BE2C (cell line): ENCODE measurements around the gene EPS8L2.
"Not testable (repeated sequence)": the region's sequence is repeated elsewhere in the genome, so short reads cannot be mapped to it uniquely, and the experiment has no call there.

Source experiments
- DNase-seq: peaks from one replicate; pipeline ENCODE4 v3.0.0-alpha.2; 2020
- H3K27me3 ChIP-seq: fragments of 250-450 bp; sonication (Bioruptor Pico); 2 replicates; pipeline ENCODE4 v1.5.1; 2020; ENCODE audit warnings: mild to moderate bottlenecking
- H3K36me3 ChIP-seq: fragments of 250-450 bp; sonication (Bioruptor Pico); 2 replicates; pipeline ENCODE4 v1.5.1; 2020; ENCODE audit warnings: mild to moderate bottlenecking
- H3K4me1 ChIP-seq: fragments of 250-450 bp; sonication (Bioruptor Pico); 2 replicates; pipeline ENCODE4 v1.5.1; 2020
- H3K4me3 ChIP-seq: 2 replicates; pipeline ENCODE4 v1.5.1; 2011; ENCODE audit warnings: low read depth, low read length
- H3K9me3 ChIP-seq: fragments of 250-450 bp; sonication (Bioruptor Pico); 2 replicates; pipeline ENCODE4 v1.5.1; 2020
- TF ChIP-seq, protein P1 (sequence below): IDR thresholded peaks from 2 replicates; pipeline ENCODE4 v1.5.1; 2012; ENCODE audit warnings: mild to moderate bottlenecking, low read depth, low read length

EPS8L2 gene

DNA sequence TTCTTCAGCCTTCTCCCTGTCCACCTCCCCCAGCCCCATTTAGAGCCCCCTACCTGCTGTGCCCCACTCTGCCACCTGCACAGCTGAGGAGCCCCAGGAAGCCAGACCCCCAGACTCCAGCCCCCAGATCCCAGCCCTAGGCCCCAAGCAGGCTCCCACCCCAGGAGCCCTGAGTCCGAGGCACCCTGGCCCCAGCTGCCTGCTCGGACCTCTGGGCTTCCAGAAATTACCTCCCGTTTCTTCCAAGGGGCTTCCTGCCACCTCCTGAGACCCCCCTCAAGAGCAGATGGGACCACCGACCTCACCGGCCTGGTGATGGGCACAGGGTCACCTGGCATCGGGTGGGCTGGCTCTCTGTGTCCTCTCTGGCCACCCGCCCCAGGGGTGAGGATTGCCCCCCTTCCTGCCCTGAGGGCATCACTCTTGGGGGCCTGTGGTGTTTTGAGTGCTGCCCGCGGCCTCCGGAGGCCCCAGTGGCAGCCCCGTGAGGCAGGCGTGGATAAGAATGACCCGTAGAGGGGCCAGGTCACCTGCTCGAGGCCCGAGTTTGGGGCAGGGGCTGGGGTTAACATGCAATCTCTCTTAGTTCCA lies 23.0 kb downstream of the EPS8L2 start:
- no peaks in the 10 kb centered on the region for H3K4me1 ChIP-seq
- no peaks in the 10 kb centered on the region for H3K36me3 ChIP-seq
- H3K27me3 ChIP-seq = peaks cover 17% of the 10 kb centered on the region
- TF ChIP-seq, protein P1, sequence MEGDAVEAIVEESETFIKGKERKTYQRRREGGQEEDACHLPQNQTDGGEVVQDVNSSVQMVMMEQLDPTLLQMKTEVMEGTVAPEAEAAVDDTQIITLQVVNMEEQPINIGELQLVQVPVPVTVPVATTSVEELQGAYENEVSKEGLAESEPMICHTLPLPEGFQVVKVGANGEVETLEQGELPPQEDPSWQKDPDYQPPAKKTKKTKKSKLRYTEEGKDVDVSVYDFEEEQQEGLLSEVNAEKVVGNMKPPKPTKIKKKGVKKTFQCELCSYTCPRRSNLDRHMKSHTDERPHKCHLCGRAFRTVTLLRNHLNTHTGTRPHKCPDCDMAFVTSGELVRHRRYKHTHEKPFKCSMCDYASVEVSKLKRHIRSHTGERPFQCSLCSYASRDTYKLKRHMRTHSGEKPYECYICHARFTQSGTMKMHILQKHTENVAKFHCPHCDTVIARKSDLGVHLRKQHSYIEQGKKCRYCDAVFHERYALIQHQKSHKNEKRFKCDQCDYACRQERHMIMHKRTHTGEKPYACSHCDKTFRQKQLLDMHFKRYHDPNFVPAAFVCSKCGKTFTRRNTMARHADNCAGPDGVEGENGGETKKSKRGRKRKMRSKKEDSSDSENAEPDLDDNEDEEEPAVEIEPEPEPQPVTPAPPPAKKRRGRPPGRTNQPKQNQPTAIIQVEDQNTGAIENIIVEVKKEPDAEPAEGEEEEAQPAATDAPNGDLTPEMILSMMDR = no peak
- DNase-seq = no peak
- H3K4me3 ChIP-seq = no peak overlapping the region
- H3K9me3 ChIP-seq = no peaks in the 10 kb centered on the region

DNA sequence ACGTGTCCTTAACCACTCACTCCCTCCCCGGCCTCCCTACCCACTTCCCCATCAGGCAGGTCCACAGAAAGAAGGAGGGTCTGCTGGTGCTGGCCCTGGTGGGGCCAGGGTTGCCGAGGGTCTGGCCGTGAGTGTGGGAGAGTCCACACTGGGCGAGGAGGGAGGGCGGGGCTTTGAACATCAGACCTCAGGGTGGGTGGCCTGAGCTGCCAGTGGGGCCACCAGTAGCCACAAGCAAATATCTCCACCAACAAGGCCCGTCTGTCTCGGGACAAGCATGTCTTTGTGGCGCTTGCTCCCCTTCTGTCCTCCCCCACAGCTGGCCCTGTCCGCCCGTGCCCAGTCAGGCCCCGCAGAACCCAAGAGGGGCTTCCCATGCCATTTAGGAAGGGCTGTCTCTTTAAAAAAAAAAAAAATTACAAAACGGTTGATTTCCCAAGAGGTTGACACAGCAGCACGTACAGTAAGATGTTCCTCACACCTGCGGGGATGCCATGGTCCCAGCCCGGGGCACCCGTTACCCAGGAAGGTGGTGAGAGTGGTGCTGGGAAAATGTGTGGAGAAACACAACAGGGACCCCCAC lies 23.6 kb downstream of the EPS8L2 start:
- no peak overlapping the region for H3K4me3 ChIP-seq
- H3K9me3 ChIP-seq = no peaks in the 10 kb centered on the region

DNA sequence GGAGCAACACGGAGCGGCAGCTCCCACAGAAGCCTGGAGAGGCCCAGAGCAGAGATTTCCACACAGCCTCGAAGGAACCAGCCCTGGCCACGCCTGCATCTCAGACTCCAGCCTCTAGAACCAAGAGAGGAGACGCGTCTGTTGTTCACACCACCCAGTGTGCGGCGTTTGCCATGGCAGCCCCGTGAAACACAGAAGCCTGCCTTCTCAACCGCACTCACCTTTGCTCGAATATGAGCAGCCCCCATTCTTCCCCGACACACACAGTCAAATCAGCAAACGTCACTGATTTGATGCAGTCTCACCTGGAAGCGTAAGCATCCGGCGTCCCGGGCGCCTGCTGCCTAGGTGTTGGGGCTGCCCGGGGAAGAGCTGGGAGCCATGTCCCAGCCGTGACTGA lies 27.0 kb downstream of the EPS8L2 start:
- no peak for DNase-seq
- Histone ChIP-seq H3K27me3 (no peaks in the 10 kb centered on the region), H3K4me1 (no peaks in the 10 kb centered on the region), H3K4me3 (no peak overlapping the region), H3K36me3 (no peaks in the 10 kb centered on the region), H3K9me3 (no peaks in the 10 kb centered on the region)
- TF ChIP-seq, protein P1 = no peak

More for the DNA sequence above, 23.6 kb downstream of the EPS8L2 start:
- no peaks in the 10 kb centered on the region for H3K4me1 ChIP-seq
- peaks cover 17% of the 10 kb centered on the region for H3K27me3 ChIP-seq
- DNase-seq = no peak
- no peaks in the 10 kb centered on the region for H3K36me3 ChIP-seq
- TF ChIP-seq, protein P1 = no peak

DNA sequence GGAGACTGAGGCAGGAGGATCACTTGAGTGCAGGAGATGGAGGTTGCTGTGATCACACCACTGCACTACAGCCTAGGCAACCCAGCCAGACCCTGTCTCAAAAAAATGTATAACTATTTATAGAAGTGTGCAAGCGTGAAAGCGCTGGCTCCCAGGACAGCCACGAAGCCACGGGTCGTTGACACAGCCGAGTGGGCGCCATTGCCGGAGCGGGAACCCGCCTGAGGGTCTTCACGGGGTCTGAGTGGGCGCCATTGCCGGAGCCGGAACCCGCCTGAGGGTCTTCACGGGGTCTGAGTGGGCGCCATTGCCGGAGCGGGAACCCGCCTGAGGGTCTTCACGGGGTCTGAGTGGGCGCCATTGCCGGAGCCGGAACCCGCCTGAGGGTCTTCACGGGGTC lies 28.5 kb downstream of the EPS8L2 start:
- not testable (repeated sequence) for H3K27me3 ChIP-seq, H3K36me3 ChIP-seq, H3K4me3 ChIP-seq, DNase-seq, H3K4me1 ChIP-seq, H3K9me3 ChIP-seq

DNA sequence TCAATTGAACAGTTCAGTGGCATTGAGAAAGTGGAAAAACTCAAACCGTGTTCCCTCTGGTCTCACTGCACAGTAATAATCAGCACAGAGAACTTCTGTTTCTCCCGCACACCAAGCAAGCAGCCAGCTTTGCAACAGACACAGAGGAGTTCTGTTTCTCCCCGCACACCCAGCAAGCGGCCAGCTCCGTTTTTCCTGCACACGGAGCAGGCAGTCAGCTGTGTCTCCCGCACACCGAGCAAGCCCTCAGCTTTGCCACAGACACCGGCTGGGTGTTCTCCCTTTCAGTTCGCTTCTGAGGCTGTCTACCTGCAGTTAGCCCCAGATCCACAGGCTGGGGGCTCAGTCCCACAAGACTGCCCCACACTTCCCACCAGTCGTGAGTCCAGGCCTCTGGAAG lies 31.3 kb downstream of the EPS8L2 start:
- no peak for DNase-seq
- Histone ChIP-seq H3K9me3 (no peaks in the 10 kb centered on the region), H3K4me1 (no peaks in the 10 kb centered on the region), H3K36me3 (no peaks in the 10 kb centered on the region), H3K4me3 (no peak overlapping the region), H3K27me3 (no peaks in the 10 kb centered on the region)
- TF ChIP-seq, protein P1 = no peak

DNA sequence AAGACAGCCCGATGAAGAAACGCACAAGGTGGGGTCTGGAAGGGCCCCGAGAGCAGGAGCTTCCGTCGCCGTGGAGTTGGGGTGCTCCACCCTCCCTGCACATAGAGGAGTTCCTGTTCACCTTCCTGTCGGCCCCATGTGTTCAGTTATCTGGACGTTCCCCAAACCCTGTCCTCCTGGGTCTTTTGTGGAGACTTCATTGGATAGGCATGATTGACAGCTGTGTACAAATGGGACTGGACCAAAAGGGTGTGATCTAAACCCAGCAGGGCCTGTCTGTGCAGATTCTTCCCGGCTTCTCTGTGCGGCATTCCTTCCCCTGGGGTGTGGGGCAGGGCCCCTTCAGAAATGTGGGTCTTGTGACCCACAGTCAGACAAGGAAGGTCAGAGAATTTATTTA lies 31.9 kb downstream of the EPS8L2 start:
- H3K4me1 ChIP-seq, H3K27me3 ChIP-seq, H3K36me3 ChIP-seq, H3K9me3 ChIP-seq, DNase-seq, H3K4me3 ChIP-seq: not testable (repeated sequence)

DNA sequence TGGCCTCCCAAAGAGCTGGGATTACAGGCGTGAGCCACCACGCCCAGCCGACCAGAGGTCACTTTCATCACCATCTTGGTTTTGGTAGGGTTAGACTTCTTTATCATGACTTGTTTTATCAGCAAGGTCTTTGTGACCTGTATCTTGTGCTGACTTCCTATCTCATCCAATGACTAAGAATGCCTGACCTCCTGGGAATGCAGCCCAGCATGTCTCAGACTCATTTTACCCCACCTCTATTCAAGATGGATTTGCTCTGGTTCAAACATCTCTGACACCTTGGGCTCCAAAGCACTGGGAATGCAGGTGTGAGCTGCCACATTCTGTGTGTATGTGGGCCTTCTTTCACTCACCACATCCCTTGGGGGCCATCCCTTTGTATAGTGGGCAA lies 36.1 kb downstream of the EPS8L2 start:
- TF ChIP-seq, protein P1 = no peak
- Histone ChIP-seq H3K9me3 (no peaks in the 10 kb centered on the region), H3K27me3 (no peaks in the 10 kb centered on the region), H3K4me1 (no peaks in the 10 kb centered on the region), H3K4me3 (no peak overlapping the region), H3K36me3 (no peaks in the 10 kb centered on the region)
- no peak for DNase-seq
